WTC11 (cell line): ENCODE measurements around the gene SP140L.

Experiments used
- KAT7 ChIP-seq: sonication (generic); formaldehyde crosslinking; IDR thresholded peaks from 2 replicates; pipeline ENCODE4 v1.8.1; 2023; ENCODE audit warnings: missing genetic modification reagents, mild to moderate bottlenecking, borderline replicate concordance
- NFATC4 ChIP-seq: fragments of 250-450 bp; sonication (Bioruptor Pico); IDR thresholded peaks from 2 replicates; pipeline ENCODE4 v1.9.0; 2021; ENCODE audit warnings: mild to moderate bottlenecking
- NFYB ChIP-seq: sonication (generic); formaldehyde crosslinking; conservative IDR thresholded peaks from 2 replicates; pipeline ENCODE4 v1.8.0; 2022; ENCODE audit warnings: low read depth, missing genetic modification reagents
- NR1H2 ChIP-seq: sonication (generic); formaldehyde crosslinking; IDR thresholded peaks from 2 replicates; pipeline ENCODE4 v1.9.0; 2021; ENCODE audit warnings: mild to moderate bottlenecking, moderate library complexity, missing genetic modification reagents
- NR2C2 ChIP-seq: sonication (generic); formaldehyde crosslinking; IDR thresholded peaks from 2 replicates; pipeline ENCODE4 v1.8.0; 2022; ENCODE audit warnings: mild to moderate bottlenecking, missing genetic modification reagents
- ZNF232 ChIP-seq: sonication (generic); formaldehyde crosslinking; IDR thresholded peaks from 2 replicates; pipeline ENCODE4 v1.8.0; 2022; ENCODE audit warnings: mild to moderate bottlenecking, missing genetic modification reagents
- TF ChIP-seq, protein P1 (sequence below): sonication (generic); formaldehyde crosslinking; IDR thresholded peaks from 2 replicates; pipeline ENCODE4 v1.8.0; 2023; ENCODE audit warnings: missing genetic modification reagents, mild to moderate bottlenecking, borderline replicate concordance
- TF ChIP-seq, protein P2 (sequence below): fragments of 200-600 bp; IDR thresholded peaks from 2 replicates; pipeline ENCODE4 v1.8.0; 2022; ENCODE audit warnings: antibody characterized with exemption
- TF ChIP-seq, protein P3 (sequence below): sonication (generic); formaldehyde crosslinking; conservative IDR thresholded peaks from 2 replicates; pipeline ENCODE4 v1.8.1; 2022; ENCODE audit warnings: mild to moderate bottlenecking, missing genetic modification reagents
- TF ChIP-seq, protein P4 (sequence below): sonication (generic); formaldehyde crosslinking; IDR thresholded peaks from 2 replicates; pipeline ENCODE4 v1.8.1; 2023; ENCODE audit warnings: mild to moderate bottlenecking, missing genetic modification reagents

DNA sequence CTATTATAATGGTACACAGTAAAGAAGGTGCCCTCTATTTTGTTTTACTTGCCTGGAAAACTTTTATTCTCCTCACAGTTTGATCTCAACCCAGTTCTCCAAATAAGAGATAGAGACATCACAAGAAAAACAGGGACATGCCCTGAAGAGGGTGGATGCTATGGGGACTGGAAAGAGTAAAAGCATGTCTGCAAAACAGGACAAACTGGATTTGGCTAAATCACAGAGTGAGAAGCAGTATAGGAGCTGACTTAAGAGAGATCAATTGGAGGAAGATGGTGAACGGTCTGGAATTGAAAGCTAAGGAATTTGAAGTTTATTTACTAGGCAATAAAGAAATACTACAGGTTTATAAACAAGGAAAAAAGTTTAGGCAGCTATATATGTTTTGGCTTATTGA is 33.0 kb downstream of the SP140L start:
- no peak for TF ChIP-seq NR2C2 (CRISPR knock-in tag)
- no peak for TF ChIP-seq NFATC4 (CRISPR knock-in tag)
- TF ChIP-seq NFYB (CRISPR knock-in tag), result no peak
- TF ChIP-seq, protein P1, sequence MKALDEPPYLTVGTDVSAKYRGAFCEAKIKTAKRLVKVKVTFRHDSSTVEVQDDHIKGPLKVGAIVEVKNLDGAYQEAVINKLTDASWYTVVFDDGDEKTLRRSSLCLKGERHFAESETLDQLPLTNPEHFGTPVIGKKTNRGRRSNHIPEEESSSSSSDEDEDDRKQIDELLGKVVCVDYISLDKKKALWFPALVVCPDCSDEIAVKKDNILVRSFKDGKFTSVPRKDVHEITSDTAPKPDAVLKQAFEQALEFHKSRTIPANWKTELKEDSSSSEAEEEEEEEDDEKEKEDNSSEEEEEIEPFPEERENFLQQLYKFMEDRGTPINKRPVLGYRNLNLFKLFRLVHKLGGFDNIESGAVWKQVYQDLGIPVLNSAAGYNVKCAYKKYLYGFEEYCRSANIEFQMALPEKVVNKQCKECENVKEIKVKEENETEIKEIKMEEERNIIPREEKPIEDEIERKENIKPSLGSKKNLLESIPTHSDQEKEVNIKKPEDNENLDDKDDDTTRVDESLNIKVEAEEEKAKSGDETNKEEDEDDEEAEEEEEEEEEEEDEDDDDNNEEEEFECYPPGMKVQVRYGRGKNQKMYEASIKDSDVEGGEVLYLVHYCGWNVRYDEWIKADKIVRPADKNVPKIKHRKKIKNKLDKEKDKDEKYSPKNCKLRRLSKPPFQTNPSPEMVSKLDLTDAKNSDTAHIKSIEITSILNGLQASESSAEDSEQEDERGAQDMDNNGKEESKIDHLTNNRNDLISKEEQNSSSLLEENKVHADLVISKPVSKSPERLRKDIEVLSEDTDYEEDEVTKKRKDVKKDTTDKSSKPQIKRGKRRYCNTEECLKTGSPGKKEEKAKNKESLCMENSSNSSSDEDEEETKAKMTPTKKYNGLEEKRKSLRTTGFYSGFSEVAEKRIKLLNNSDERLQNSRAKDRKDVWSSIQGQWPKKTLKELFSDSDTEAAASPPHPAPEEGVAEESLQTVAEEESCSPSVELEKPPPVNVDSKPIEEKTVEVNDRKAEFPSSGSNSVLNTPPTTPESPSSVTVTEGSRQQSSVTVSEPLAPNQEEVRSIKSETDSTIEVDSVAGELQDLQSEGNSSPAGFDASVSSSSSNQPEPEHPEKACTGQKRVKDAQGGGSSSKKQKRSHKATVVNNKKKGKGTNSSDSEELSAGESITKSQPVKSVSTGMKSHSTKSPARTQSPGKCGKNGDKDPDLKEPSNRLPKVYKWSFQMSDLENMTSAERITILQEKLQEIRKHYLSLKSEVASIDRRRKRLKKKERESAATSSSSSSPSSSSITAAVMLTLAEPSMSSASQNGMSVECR, result no peak
- TF ChIP-seq, protein P2, sequence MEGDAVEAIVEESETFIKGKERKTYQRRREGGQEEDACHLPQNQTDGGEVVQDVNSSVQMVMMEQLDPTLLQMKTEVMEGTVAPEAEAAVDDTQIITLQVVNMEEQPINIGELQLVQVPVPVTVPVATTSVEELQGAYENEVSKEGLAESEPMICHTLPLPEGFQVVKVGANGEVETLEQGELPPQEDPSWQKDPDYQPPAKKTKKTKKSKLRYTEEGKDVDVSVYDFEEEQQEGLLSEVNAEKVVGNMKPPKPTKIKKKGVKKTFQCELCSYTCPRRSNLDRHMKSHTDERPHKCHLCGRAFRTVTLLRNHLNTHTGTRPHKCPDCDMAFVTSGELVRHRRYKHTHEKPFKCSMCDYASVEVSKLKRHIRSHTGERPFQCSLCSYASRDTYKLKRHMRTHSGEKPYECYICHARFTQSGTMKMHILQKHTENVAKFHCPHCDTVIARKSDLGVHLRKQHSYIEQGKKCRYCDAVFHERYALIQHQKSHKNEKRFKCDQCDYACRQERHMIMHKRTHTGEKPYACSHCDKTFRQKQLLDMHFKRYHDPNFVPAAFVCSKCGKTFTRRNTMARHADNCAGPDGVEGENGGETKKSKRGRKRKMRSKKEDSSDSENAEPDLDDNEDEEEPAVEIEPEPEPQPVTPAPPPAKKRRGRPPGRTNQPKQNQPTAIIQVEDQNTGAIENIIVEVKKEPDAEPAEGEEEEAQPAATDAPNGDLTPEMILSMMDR, result no peak
- TF ChIP-seq NR1H2 (CRISPR knock-in tag), result no peak
- no peak for TF ChIP-seq ZNF232 (CRISPR knock-in tag)
- TF ChIP-seq, protein P3, sequence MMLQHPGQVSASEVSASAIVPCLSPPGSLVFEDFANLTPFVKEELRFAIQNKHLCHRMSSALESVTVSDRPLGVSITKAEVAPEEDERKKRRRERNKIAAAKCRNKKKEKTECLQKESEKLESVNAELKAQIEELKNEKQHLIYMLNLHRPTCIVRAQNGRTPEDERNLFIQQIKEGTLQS (CRISPR knock-in tag), result no peak
- no peak for TF ChIP-seq KAT7
- TF ChIP-seq, protein P4, sequence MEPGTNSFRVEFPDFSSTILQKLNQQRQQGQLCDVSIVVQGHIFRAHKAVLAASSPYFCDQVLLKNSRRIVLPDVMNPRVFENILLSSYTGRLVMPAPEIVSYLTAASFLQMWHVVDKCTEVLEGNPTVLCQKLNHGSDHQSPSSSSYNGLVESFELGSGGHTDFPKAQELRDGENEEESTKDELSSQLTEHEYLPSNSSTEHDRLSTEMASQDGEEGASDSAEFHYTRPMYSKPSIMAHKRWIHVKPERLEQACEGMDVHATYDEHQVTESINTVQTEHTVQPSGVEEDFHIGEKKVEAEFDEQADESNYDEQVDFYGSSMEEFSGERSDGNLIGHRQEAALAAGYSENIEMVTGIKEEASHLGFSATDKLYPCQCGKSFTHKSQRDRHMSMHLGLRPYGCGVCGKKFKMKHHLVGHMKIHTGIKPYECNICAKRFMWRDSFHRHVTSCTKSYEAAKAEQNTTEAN (CRISPR knock-in tag), result no peak
